Ovary (tissue), 9 donors: Measurements from ENCODE around the gene PUS7L. TPM values are rescaled to one million over a fixed set of nuclear protein-coding genes. Genes with fewer than 3 reads are reported as not detected.

Experiments
- DNase-seq, 5 donors: peaks; one replicate each; pipeline ENCODE4 v3.0.0-alpha.2; 2019 to 2020
- H3K27ac ChIP-seq, 2 donors: fragments of 200-600 bp; one replicate each; pipeline versions ENCODE4 v1.5.1 to v1.8.0; 2019 to 2022
- H3K27me3 ChIP-seq: fragments of 200-600 bp; one replicate; pipeline ENCODE4 v1.8.0; 2022
- H3K36me3 ChIP-seq: fragments of 200-600 bp; sonication (generic); one replicate; pipeline ENCODE4 v1.5.1; 2019
- H3K4me1 ChIP-seq: one replicate; pipeline ENCODE4 v1.8.1; 2013; ENCODE audit warnings: mild to moderate bottlenecking, moderate library complexity; ENCODE audit not compliant: insufficient read depth
- H3K4me3 ChIP-seq: fragments of 200-600 bp; sonication (generic); one replicate; pipeline ENCODE4 v1.5.1; 2017
- H3K9me3 ChIP-seq, 2 donors: fragments of 200-600 bp in 1 of 2; sonication (generic) in 1 of 2; one replicate each; pipeline versions ENCODE4 v1.5.1 to v1.8.1; 2013 to 2019; ENCODE audit warnings: mild to moderate bottlenecking in 1 of 2, moderate library complexity in 1 of 2
- EP300 ChIP-seq: sonication (generic); formaldehyde crosslinking; IDR thresholded peaks from one replicate; pipeline ENCODE4 v1.6.1; 2017; ENCODE audit warnings: antibody characterized with exemption
- POLR2A ChIP-seq: fragments of 450-650 bp; IDR thresholded peaks from one replicate; pipeline ENCODE4 v1.6.1; 2017; ENCODE audit warnings: antibody characterized with exemption, mild to moderate bottlenecking, moderate library complexity
- WGBS, 3 donors: extraction: QIAGEN DNeasy Blood & Tissue Kit in 1 of 3; methylation state at CpG; one replicate each; pipeline versions ENCODE4 v1.1.5 to v1.1.7; 2013 to 2017; 5-methylcytosine and 5-hydroxymethylcytosine counted together
- intact Hi-C, 4 donors: fragments of 100-400 bp; cut with DNase I; formaldehyde crosslinking; loops; one replicate each; pipeline versions ENCODE4 v1.11.0 to v1.15.1; 2022 to 2023
- polyA plus RNA-seq, 2 donors: library from polyadenylated mRNA; stranded (reverse); fragments of 200-250 nt in 1 of 2; fragments of 350-450 nt in 1 of 2; fragmentation: Illumina TruSeq in 1 of 2; extraction: RNeasy Lipid Tissue Mini Kit (QIAGEN cat#74804) in 1 of 2; gene quantifications; one replicate each; pipeline ENCODE4 v1.2.3, GENCODE V29; 2013 to 2014
- total RNA-seq, 7 donors: library from RNA; depleted of rRNA in 2 of 7; stranded (reverse); fragments of >200 nt in 2 of 7; fragmentation: NEBNext Ultra II Directional in 3 of 7; extraction: Animal tissue kit (Norgen Biotek cat#: 25700) in 3 of 7; gene quantifications; one replicate each; pipeline versions ENCODE4 v1.1.0 to v1.2.4, GENCODE V29; 2016 to 2023
- TF ChIP-seq, protein P1 (sequence below), 3 donors: fragments of 450-650 bp in 2 of 3; fragments of 200-600 bp in 1 of 3; IDR thresholded peaks; one replicate each; pipeline versions ENCODE4 v1.5.1 to v1.8.0; 2016 to 2022; ENCODE audit warnings: antibody characterized with exemption in 3 of 3, mild to moderate bottlenecking in 1 of 3
- donor health status: DM: no; HTN: no; CAD: no; lungs with moderate emphysema.
- donor health status: DM: no; HTN: no; CAD: no.
- donor health status: Bipolar disorder and iron deficiency.
- donor health status: DM: yes; HTN: yes; CAD: no.
- donor health status: DM: no; HTN: no; CAD: no.
- donor health status: DM: yes; HTN: yes; CAD: no.

PUS7L gene
- total and polyA plus RNA-seq, 9 donors, result 1.6 to 25.3 (median 11.8) TPM

DNA sequence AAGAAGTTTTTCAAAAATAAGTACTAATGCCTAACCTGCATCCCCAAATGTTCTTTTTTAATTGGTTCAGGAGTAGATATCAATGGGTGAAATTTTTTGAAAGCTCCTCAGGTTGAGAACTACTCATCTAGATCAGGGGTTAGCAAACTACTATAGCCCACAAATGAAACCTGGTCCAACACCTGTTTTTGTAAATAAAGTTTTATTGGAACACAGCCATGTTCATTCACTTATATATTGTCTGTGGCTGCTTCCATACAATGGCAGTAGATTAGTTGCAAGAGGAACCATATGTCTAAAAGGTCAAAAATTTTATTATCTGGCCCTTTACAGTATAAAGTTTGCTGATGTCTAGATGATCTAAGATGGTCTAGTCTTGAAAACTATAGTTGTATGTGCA is 13.8 kb downstream of the PUS7L start:
- no peaks in the 10 kb centered on the region for H3K4me1 ChIP-seq
- intact Hi-C loops, result no loop called here
- no peak overlapping the region for H3K27ac ChIP-seq
- no peak overlapping the region for H3K4me3 ChIP-seq
- no peak for DNase-seq
- H3K27me3 ChIP-seq, result no peaks in the 10 kb centered on the region
- no peaks in the 10 kb centered on the region for H3K36me3 ChIP-seq
- no peaks in the 10 kb centered on the region for H3K9me3 ChIP-seq
- TF ChIP-seq, protein P1, sequence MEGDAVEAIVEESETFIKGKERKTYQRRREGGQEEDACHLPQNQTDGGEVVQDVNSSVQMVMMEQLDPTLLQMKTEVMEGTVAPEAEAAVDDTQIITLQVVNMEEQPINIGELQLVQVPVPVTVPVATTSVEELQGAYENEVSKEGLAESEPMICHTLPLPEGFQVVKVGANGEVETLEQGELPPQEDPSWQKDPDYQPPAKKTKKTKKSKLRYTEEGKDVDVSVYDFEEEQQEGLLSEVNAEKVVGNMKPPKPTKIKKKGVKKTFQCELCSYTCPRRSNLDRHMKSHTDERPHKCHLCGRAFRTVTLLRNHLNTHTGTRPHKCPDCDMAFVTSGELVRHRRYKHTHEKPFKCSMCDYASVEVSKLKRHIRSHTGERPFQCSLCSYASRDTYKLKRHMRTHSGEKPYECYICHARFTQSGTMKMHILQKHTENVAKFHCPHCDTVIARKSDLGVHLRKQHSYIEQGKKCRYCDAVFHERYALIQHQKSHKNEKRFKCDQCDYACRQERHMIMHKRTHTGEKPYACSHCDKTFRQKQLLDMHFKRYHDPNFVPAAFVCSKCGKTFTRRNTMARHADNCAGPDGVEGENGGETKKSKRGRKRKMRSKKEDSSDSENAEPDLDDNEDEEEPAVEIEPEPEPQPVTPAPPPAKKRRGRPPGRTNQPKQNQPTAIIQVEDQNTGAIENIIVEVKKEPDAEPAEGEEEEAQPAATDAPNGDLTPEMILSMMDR (IDR thresholded peaks at IDR 0.05), result no peak
- TF ChIP-seq EP300 (no peak), POLR2A (no peak)

GRCh38 chr12:43742106-43742505 is 16.5 kb downstream of the PUS7L start:
- Histone ChIP-seq H3K4me1 (no peaks in the 10 kb centered on the region), H3K4me3 (no peak overlapping the region), H3K9me3 (no peaks in the 10 kb centered on the region), H3K36me3 (no peaks in the 10 kb centered on the region), H3K27me3 (no peaks in the 10 kb centered on the region), H3K27ac (no peak overlapping the region)
- intact Hi-C loops, result no loop called here
- no peak for TF ChIP-seq POLR2A
- no peak for TF ChIP-seq EP300
- TF ChIP-seq, protein P1 (IDR thresholded peaks at IDR 0.05), result no peak
- DNase-seq, result no peak

- H3K27me3 ChIP-seq, result no peaks in the 10 kb centered on the region
- no peak for TF ChIP-seq POLR2A
- TF ChIP-seq, protein P1 (IDR thresholded peaks at IDR 0.05), result no peak
- no peak for TF ChIP-seq EP300
- WGBS, 3 donors, result 42 to 61% (median 59%) methylated on average over 3 of the region's 3 CpGs
- no peak for DNase-seq
- H3K9me3 ChIP-seq, result no peaks in the 10 kb centered on the region
- no peak overlapping the region for H3K4me3 ChIP-seq
- H3K27ac ChIP-seq, result no peak overlapping the region
- intact Hi-C loops, result no loop called here
- no peaks in the 10 kb centered on the region for H3K36me3 ChIP-seq
- H3K4me1 ChIP-seq, result no peaks in the 10 kb centered on the region
These were observed 18.0 kb downstream of the PUS7L start for GRCh38 chr12:43740511-43741100.

DNA sequence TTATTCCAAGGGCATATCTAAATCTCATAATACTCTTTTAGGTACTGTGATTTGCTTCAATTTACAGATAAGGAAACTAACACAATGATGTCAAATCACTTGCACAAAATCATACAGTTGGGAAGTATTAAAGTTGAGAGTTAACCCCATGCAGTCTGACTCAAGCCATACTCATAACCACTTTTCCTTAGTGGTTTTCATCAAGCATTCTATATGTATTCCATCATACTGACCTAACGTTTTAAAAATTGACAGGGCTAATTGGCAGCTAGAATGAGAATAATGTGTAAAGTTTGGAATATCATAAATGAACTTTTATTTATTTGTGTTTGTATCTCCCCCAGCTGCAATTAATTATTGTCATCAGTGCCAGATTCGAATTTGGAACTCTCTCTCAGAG is 20.9 kb downstream of the PUS7L start:
- Histone ChIP-seq H3K9me3 (no peaks in the 10 kb centered on the region), H3K36me3 (no peaks in the 10 kb centered on the region), H3K4me1 (no peaks in the 10 kb centered on the region), H3K27ac (no peak overlapping the region), H3K27me3 (no peaks in the 10 kb centered on the region), H3K4me3 (no peak overlapping the region)
- TF ChIP-seq EP300, result no peak
- no peak for TF ChIP-seq POLR2A
- TF ChIP-seq, protein P1 (IDR thresholded peaks at IDR 0.05), result no peak
- DNase-seq, result no peak
- WGBS, 3 donors, result 59 to 65% (median 61%) methylated on average over 2 of the region's 2 CpGs
- intact Hi-C loops, result no loop called here
